GM19238 (cell line): ENCODE results near the gene ITGA3.
"Not testable (repeated sequence)": the region's sequence is repeated elsewhere in the genome, so short reads cannot be mapped to it uniquely, and the experiment has no call there.

Experiments used
- DNase-seq: peaks from one replicate; pipeline ENCODE4 v3.0.0; 2011; ENCODE audit warnings: low spot score; ENCODE audit not compliant: insufficient read length

ITGA3 gene

DNA sequence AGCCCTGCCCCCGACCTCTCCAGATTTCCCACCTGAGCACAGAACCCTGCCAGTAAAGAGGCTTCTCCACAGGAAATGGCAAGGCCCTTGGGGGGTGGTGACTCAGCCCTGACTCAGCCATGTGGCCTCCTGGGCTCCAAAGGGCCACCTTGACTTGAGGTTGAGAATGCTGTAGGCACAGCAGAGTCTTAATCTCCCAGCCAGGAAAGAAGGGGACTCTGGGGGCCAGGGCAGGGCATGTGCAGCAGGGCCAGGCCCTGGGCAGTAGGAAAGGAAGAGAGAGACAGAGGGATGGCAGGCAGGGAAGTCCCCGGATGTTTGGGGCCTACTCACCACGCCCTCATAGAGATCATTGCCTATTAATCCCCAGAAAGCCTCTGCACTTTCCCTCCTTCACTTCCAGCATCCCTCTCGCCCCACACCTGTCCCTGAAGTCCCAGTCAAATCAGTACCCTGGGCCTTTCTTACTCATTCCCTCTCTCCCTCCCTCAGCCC lies 4.8 kb upstream of the ITGA3 start:
- DNase-seq: no peak

DNA sequence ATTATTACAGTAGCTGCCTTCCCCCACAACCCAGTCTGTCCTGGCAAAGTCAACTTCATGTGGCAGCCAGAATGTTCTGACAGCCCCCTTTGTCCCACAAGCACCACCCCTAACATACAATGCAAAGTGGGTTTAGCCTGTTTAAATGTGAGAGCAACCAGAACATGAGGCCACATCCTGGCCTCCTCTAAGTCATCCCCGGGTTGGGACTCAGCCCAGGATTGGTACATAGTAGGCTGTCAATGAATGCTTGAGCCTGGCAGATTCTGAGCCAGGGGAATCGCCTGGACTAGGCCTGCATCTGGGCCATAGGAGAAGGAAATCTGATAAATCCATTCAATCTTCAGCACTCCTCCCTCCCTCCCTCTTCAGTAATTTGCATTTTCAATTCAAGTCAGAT lies 4.3 kb upstream of the ITGA3 start:
- DNase-seq: no peak

DNA sequence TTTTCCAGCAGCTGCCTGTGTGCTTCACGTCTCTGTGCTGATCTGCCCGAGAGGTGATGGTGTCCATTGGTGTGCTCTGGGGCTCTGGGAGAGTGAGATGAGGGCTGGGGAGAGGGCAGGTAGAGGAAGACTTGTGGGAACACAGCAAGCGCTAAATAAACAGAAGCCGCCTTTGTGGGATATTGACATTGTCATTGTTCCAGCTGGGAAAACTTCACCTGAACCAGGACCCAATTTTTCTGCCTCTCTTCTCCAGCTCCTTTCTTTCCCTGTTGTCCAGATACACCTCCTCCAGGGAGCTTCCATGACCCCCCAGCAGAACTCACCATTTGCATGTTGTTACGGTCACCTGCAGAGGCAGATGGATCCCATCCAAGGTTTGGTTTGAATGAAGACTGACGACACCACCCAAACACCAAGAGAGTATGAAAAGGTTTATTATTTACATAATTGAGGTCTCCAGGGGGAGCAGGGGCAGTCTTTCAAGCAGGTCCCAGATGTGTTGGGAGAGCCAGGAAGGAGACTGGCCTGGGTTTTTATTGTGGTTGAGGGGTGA lies 3.6 kb upstream of the ITGA3 start:
- DNase-seq: no peak

DNA sequence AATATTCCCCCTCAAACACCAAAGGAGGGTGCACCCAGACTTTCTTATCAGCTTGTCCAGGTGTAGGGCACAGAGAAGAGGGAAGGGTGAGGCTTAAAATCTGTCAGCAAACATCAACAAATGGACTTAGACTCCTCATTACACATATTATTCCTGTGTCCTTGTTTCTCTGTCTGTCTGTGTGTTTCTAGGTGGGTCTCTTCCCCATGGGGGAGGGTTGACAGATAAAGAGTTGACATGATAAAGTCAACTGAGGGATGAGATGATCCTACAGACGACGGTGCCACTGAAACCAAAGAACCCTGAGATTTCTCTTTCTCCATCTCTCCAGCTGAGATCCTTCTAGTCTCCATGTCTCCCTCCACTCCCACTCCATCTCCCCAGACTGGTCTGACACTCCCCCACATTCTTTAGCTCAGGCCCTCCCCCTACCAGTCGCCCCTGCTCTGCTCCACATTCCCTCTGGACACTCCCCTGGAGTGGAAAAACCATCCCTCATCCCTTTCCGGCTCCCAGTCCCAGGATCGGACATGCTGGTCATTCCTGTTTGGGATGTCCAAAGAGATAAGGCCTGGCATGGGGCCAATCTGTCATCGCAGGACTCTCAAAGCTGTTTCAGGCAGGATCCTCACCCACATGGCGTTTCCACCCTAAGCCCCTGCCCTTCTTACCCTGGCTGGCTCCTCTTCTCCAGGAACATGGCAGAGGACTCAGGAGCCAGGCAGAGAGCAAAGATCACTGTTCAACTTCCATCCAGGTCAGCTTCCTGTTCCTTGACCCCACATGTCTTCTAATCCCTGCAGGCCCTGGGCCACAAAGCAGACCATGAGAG lies 2.9 kb upstream of the ITGA3 start:
- no peak for DNase-seq

DNA sequence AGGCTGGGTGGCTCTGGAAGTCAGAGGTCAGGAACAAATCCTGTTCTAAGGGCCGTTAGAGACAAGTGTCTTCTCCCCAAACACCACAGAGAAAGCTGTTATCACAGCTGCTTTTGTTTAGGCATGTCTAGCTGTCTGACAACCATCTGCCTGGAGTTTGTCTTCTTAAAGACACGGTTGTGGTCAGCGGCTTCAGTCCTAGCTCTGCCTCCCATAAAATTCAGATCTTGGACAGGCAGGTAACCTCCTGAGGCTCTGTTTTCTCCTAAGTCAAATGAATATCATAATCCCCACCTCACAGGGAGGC lies 2.3 kb upstream of the ITGA3 start:
- no peak for DNase-seq

DNA sequence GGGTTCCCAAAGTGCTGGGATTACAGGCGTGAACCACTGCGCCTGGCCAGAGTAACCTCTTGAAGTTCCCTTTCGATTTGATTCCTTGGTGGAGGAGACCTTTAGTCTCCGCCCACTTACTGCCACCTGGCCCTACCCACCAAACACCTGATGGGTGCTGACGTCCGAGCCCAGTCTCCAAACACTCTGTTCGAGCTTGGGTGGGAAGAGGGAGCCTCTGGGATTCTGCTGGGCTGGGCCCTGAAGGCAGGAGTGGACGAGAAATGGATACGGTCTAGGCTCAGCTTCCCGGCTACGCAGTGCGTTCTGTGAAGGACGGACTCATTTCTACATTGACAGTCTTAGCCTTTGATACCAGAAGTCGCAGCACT lies 870 bp upstream of the ITGA3 start:
- no peak for DNase-seq

DNA sequence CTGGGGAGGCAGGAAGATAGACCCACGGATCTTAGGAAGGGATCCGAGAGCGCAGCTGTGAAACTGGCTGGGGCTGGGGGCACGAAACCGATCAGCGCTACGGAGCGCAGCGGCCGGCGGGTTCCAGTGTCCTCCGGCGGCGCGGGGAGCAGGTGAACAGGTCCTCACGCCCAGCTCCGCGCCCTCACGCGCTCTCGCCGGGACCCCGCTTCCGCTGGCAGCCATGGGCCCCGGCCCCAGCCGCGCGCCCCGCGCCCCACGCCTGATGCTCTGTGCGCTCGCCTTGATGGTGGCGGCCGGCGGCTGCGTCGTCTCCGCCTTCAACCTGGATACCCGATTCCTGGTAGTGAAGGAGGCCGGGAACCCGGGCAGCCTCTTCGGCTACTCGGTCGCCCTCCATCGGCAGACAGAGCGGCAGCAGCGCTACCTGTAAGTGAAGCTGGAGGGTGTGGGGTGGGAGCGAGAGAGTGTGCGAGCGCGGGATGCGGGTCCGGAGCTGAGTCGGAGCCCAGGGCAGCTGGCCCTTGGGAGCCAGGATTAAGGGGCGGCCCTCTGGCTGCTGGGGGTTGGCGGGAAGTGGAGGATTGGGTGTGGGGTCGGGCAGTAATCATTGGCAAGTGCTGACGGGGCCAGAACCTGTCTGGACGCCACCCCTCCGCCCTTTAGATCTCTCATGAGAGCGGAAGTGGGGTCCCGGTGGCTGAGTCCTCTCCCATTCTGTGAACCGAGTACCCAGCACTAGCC lies 479 bp downstream of the ITGA3 start:
- peak; percentile 63 for DNase-seq

DNA sequence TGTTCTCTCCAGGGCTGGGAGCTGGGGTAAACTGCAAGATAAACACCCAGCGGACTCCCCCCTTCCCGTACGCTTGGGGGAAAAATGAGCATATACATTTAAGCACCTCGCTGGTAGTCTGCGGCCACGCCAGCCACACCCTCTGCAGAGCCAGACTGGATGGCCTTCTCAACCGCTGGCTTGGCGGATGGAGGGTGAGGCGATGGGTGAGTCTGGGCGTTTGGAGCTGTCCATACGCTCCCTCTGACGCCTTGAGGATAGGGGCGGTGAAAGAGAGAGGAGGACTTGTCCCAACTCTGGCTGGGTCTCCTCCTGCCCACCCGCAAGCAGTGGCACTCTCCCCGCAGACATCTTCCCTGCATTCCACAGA lies 1.0 kb downstream of the ITGA3 start:
- DNase-seq: no peak

DNA sequence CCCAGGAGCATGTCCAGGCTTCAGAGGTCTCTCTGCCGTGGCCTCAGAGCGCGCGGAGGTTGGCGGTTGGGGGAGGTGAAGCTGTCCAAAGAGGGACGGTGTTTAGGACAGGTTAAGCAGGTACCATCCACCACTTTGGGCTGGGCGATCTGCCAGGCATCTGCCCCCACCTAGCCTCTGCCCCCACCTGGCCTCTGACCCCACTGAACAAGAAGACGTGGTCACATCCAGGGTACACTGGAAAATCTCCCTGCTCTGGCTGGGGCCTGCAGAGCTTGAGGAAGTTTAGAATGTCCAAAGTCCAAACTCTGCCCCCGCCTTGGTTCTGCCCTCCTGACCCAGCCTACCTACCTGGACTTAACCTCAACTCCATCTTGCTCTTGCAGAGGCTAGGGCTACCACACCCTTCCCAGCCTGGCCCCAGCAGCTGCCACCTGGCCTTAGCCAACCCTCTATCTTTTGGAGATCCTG lies 1.6 kb downstream of the ITGA3 start:
- no peak for DNase-seq

DNA sequence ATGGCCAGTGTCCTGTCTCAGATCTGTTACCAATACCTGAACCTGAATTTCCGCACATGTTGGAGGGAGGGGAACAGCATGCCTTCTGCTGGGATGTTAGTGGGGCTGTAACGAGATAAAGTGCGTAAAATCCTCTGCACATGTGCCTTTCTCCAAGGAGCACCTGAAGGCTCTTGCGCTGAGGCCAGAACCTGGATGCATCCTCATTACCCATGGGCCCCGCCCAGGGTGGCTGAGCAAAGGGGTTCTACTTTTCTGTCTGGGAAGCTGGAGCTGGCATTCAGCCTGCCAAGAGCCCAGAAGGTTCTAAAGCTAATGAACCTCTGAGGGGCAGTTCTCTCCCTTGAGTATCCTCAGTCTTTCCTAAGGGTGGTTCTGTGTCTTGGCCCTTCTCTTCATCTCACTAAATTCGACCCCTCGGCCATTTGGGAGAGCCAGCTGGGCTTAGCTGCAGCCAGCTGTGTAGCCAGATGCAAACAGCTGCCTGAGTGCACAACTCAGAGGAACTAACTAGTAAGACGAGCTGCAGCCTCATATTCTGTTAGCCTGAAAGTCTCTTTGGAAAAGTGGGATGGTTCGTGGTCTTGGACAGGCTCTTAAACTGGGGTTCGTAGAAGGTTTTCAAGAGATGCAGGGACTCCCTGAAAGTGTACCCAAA lies 2.5 kb downstream of the ITGA3 start:
- no peak for DNase-seq

DNA sequence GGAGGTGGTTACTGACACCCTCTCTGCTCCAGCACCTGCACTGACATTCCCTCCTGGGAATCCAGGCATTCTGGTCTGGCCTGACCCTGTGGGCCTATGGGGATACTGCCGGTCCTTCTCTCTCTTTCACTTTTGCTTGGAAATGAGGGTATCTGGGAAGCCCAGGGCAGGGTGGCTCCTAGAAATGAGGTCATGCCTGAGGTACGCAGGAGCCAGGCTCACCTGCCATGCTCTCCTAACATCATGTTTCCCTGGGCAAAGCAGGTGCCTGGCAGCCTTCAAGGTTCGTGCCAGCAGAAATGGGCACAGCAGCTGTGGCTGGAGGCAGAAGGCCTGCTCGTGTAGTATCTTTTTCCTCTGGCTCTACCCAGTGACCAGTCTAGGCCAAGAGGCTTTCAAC lies 3.3 kb downstream of the ITGA3 start:
- DNase-seq: no peak

DNA sequence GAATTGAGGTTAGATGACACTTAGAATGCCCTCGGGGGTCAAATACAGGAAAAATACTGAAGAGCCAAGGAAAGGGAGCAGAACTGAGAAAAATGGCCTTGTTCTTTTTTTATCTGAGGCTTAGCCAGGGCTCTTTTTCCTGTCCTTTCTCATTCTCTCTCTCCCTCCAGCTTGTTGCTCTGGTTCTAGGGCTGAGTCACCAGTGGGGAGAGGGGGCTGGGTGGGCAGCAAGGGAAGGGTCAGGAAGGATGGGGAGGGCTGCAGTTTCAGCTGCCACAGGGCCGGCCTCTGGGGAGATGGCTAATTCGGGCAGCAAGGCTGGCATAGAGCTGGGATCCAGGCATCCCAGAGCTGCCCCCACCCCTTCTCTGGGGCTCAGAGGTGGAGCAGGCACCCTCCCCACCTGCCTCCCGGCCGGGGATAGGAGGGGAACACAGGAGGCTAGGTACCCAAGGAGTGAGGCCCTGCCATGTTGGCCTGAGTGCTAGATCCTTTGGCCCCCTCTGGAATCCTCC lies 3.9 kb downstream of the ITGA3 start:
- no peak for DNase-seq

DNA sequence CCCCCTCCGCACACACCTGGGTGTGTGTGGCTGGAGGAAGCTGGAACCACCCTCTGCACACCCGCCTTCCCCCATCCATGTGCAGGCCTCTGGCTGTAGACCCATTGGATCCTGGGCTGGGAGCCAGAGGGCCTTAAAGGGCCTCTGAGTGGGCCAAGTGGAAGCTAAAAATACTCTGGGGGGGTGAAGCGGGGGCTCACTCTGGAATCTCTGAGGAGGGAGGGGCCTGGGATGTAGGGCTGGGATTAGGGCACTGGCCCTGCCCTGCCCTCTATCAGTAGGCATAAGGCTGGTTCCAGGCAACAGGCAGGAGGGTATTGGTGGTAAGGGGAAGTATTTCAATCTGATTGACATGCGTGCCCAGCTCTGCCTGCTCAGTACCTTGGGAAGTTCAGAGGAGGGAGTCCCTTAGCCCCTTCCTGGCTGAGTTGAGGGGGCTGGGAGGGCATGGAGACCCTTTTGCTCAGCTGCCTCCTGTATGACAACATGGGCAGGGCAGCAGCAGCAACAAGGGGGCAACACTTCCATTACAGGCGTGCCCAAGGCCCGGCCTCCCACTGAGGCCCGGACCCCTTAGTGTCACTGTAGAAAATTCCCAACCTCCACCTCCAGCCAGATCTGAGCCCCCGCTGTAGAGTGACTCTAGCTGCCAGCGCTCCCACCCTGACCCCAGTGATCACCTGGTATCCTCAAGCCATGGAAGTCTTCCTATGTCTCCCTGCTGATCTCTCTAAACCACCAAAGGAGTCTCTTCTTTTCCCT lies 5.2 kb downstream of the ITGA3 start:
- DNase-seq: no peak

DNA sequence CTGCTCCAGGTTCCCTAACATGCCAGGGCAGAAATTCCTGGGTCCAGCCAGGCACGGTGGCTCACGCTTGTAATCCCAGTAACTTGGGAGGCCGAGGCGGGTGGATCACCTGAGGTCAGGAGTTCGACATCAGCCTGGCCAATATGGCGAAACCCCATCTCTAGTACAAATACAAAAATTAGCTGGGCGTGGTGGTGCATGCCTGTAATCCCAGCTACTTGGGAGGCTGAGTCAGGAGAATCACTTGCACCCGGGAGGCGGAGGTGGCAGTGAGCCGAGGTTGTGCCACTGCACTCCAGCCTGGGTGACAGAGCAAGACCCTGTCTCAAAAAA lies 5.8 kb downstream of the ITGA3 start:
- DNase-seq: not testable (repeated sequence)

DNA sequence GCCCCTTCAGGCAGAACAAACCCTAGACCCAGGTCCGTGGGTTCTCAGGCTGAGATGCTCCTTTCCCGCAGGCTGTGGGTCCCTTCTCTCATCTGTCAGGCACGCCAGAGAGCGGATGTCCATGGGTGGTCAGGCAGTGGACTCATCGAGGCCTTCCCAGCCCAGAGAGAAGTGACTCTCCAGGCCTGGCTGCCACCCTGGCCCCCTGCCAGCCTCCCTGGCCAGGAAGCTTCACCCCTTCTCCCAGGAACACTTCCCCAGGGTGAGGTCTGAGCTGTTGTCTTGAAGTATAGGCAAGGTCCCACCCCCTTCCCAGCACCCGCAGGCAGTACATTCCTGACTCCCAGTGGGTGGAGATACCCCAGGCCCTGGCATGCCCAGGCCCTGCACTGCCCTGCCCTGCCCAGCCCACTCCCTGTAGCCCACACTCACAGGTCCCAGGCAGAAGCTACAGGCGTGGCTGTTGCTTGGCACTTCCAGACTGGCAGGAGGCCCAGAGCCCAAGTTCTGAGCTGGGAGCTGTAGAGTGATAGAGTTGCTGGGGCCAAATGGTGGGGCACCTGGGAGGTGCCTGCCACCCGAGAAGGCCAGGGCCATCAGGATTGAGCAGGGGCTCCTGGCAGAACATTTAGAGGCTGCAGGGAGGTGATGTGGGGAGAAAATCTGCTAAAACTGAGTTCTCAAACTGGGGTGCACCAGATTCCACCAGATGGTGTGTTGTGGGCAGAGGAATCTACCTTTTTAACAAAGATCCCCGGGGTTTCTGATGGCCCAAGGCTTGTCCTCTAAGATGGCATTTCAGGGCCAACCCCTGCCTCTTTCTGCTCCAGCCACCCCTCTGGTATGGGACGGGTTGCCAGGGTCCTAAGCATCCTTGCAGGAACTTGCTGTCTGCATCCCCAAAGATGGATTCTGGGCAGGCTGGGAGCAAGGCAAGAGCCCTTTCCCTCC lies 6.7 kb downstream of the ITGA3 start:
- DNase-seq: no peak

DNA sequence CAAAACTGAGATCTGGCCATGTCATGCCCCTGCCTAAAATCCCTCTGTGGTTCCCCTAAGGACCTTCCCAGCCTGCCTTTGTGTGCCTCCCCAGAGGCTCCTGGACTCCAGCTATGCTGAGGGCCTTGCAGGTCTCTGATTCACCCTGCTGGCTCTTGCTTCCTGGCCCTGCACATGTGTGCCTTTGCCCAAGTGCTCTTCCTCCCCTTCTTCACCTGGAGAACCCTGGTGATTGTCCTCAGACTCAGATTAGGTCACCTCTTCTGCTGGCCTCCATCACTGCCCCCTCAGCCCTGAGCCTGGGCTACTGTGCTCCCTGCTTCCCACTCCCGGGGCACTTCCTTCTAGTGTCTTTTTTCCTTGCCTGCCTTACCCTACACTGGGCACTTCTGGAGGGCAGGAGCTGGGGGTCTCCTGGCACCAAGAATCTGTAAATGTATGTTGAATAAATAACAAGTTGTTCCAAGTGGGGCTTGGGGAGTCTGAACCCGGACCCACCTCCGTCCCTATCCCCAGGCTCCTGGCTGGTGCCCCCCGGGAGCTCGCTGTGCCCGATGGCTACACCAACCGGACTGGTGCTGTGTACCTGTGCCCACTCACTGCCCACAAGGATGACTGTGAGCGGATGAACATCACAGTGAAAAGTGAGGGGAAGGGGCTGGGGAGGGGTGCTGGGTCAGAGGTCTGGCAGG lies 7.8 kb downstream of the ITGA3 start:
- DNase-seq: no peak

DNA sequence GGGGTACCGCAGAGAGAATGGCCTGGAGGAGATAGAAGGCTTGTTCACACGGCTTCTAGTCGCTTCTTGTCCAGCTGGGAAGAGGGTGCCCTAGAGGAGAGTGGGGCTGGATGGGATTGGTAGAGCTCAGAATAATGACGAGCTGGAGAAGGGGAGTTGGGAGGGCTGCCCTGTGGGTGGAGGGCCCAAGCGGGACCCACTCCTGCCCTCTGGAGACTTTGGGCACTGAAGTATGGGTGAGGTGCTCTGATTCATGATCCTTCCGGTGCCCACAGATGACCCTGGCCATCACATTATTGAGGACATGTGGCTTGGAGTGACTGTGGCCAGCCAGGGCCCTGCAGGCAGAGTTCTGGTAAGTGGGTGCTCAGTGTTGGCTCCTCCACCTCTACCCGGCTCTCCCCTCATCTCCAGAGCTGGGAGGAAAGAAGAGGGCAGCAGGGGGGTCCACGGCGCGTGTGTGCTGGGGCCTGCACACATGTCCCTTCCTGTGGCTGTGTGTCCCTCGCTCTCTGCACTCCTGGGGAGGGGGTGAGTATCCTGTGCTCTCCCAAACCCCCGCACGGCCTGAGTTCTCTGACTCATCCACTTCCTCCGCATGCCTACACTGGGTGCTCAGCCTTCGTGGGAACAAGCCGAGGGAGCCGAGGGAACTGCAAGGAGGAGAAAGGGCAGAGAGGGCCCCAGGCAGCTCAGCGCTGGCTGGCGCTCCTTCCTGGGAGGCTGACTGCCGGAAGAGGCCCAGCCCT lies 8.5 kb downstream of the ITGA3 start:
- DNase-seq: no peak

DNA sequence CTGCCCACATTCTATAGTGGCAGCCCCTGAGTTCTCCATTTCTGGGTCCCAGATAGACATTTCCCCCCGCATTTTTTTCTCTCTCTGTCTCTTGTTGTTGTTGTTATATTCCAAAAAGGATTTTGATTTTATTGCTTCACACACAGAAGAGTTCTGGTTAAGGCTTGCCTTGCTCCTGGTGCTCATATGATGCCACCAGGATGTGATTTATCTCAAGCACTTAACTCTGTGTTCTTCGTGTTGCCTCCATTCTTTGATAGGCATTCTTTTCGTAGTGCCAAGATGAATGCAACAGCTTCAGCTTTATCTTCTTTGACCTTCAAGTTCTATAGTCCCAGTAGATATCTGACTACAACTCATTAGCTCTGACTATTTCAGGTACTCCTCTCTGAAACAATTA lies 9.1 kb downstream of the ITGA3 start:
- DNase-seq: no peak

DNA sequence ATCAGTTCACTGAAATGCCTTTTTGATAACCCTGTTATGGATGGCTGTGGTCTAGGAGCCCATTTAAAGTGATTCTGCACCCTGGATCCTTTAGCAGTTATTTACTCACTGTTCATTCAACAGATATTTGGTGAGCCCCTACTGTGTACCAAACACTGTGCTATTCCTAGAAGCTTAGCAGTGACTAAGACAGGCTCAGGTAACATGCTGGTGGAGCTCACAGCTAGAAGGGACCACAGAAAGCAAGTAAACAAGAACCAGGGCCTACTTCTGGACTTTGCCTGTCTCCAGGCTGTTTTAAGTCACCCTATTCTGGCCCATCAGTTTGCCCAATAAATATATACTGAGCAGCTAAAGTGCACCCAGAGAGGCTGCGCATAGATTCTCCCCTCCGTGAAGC lies 11.1 kb downstream of the ITGA3 start:
- DNase-seq: no peak
